ENCODE measurements around the gene GPR55. TPM values are rescaled to one million over a fixed set of nuclear protein-coding genes. Genes with fewer than 3 reads are reported as not detected.

GPR55 gene
- total RNA-seq, 1 donor from 2014 or later = not detected

DNA sequence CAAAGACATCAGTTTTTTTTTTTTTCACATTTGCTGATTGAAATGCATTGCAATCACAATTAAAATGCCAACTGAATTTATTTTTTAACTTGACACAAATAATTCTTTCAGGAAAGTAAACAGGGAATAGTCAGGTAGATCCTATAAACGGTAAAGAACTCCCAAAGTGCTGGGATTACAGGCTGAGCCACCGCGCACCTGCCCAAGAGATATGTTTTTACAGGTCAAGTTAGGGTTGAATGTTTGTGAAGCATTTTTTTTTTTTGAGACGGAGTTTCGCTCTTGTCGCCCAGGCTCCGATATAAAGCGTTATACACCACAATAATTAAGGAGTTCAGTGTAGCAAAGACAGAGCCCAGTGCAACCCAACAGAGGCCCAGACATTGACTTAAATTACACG lies 45.2 kb downstream of the GPR55 start:
- Mint-ChIP-seq H3K27me3 (ENCODE audit: low read depth, unreplicated experiment) (no peaks in the 10 kb centered on the region), H3K36me3 (ENCODE audit: low read depth, unreplicated experiment) (peaks cover 34% of the 10 kb centered on the region), H3K4me1 (ENCODE audit: low read depth, unreplicated experiment) (no peaks in the 10 kb centered on the region), H3K4me3 (ENCODE audit: unreplicated experiment) (no peak overlapping the region), H3K27ac (ENCODE audit: unreplicated experiment) (no peak overlapping the region), H3K9me3 (ENCODE audit: unreplicated experiment) (no peaks in the 10 kb centered on the region)
- Histone ChIP-seq H2AFZ (ENCODE audit: low read depth, low read length) (no peak overlapping the region), H3K27ac (ENCODE audit: low read depth, low read length) (no peak overlapping the region), H4K20me1 (ENCODE audit: insufficient read depth, low read length) (peaks cover 8% of the 10 kb centered on the region), H3K4me2 (ENCODE audit: low read length) (no peak overlapping the region), H3K79me2 (ENCODE audit: insufficient read depth, low read length) (no peaks in the 10 kb centered on the region), H3K4me3 (ENCODE audit: insufficient read depth, low read depth, low read length) (no peak overlapping the region), H3K9ac (ENCODE audit: low read length) (no peak overlapping the region), H3K4me1 (ENCODE audit: insufficient read depth, low read length) (peaks cover 5% of the 10 kb centered on the region), H3K27me3 (ENCODE audit: insufficient read depth, low read length) (no peaks in the 10 kb centered on the region), H3K36me3 (ENCODE audit: insufficient read depth, low read length) (no peaks in the 10 kb centered on the region), H3K9me3 (ENCODE audit: insufficient read depth, low read depth, low read length) (no peaks in the 10 kb centered on the region)
- no peak for FAIRE-seq
- DNase-seq (ENCODE audit: low read depth) = no peak
- TF ChIP-seq CTCF (IDR thresholded peaks at IDR 0.05; ENCODE audit: insufficient read depth, low read depth, low read length) (no peak), EZH2 (IDR thresholded peaks at IDR 0.05; ENCODE audit: insufficient read depth, low read length) (no peak)

DNA sequence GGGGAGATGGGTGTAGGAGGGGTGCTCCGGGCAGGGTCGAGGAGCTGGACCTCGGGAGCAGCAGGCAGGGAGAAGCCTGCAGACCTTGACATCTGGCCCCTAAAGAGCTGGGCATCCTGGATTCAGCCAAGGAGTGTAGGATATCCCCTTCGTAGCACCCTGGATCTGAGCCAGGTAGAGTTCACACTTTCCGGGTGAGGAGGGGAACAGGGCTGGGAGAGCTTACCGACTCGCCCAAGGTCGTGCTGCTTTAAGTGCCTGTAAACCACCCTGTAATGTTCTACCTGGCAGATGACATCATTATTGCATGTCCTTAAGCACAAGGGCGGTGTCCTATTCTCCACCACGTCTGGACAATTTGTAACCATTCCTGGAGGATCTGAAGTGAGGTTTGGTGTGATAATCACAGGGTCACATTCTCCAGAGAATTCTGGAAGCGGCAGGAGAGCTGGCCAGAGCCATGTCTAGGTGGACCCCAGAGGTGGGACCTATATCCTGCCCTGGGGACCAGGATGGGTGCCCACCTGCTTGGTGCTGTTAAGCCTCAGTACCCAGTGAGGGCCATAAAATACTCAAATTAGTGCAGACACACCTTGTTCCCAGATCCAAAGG lies 45.7 kb downstream of the GPR55 start:
- H3K27ac Mint-ChIP-seq (ENCODE audit: unreplicated experiment) = no peak overlapping the region
- H3K36me3 Mint-ChIP-seq (ENCODE audit: low read depth, unreplicated experiment) = peaks cover 35% of the 10 kb centered on the region

More for the DNA sequence above, 45.7 kb downstream of the GPR55 start:
- DNase-seq (ENCODE audit: low read depth) = no peak
- H3K9ac ChIP-seq (ENCODE audit: low read length) = no peak overlapping the region
- H4K20me1 ChIP-seq (ENCODE audit: insufficient read depth, low read length) = peaks cover 8% of the 10 kb centered on the region
- H3K27me3 ChIP-seq (ENCODE audit: insufficient read depth, low read length) = no peaks in the 10 kb centered on the region
- H2AFZ ChIP-seq (ENCODE audit: low read depth, low read length) = no peak overlapping the region
- H3K4me3 ChIP-seq (ENCODE audit: insufficient read depth, low read depth, low read length) = no peak overlapping the region
- H3K9me3 ChIP-seq (ENCODE audit: insufficient read depth, low read depth, low read length) = no peaks in the 10 kb centered on the region
- FAIRE-seq = no peak
- no peak overlapping the region for H3K4me3 Mint-ChIP-seq (ENCODE audit: unreplicated experiment)
- TF ChIP-seq CTCF (IDR thresholded peaks at IDR 0.05; ENCODE audit: insufficient read depth, low read depth, low read length) (no peak), EZH2 (IDR thresholded peaks at IDR 0.05; ENCODE audit: insufficient read depth, low read length) (no peak)
- H3K27ac ChIP-seq (ENCODE audit: low read depth, low read length) = no peak overlapping the region
- no peaks in the 10 kb centered on the region for H3K36me3 ChIP-seq (ENCODE audit: insufficient read depth, low read length)
- H3K27me3 Mint-ChIP-seq (ENCODE audit: low read depth, unreplicated experiment) = no peaks in the 10 kb centered on the region
- peaks cover 5% of the 10 kb centered on the region for H3K4me1 ChIP-seq (ENCODE audit: insufficient read depth, low read length)
- no peaks in the 10 kb centered on the region for H3K79me2 ChIP-seq (ENCODE audit: insufficient read depth, low read length)
- no peaks in the 10 kb centered on the region for H3K9me3 Mint-ChIP-seq (ENCODE audit: unreplicated experiment)
- no peaks in the 10 kb centered on the region for H3K4me1 Mint-ChIP-seq (ENCODE audit: low read depth, unreplicated experiment)
- H3K4me2 ChIP-seq (ENCODE audit: low read length) = no peak overlapping the region

All from astrocyte (in vitro differentiated cells and primary cell).